ENCODE results near the gene ZNF618. TPM values are rescaled to one million over a fixed set of nuclear protein-coding genes. Genes with fewer than 3 reads are reported as not detected.

ZNF618 gene
- total RNA-seq, 4 donors from 2014 or later, result 0.68 to 2.1 (median 1.3) TPM

DNA sequence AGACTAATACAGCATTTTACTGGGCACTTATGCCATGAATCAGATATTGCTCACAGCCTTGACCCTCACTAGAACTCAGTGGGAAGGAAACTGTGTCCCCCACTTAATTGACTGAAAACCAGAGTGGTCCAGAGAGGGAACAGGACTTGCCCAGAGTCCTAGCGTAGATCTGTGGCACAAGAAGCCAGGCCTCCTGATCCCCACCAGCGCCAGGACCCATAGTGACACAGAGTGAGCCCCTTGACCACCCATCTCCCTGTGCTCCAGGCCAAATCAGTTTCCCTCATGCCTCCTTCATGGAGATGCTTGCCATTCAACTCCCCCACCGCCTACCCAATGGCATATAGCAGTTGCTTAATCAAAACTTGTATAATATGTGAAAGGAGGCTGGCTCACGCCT lies 214.7 kb downstream of the ZNF618 start:
- H3K4me3 ChIP-seq, result no peak overlapping the region
- 82 to 100% methylated on average over 2 of the region's 4 CpGs for WGBS, 2 donors
- peaks cover 0 to 28% (median 0%) of the 10 kb centered on the region in 4 donors for H3K27me3 ChIP-seq
- intact Hi-C loops (cut with DNase I), result no loop called here
- H3K36me3 ChIP-seq, result no peaks in the 10 kb centered on the region
- no peak overlapping the region for H3K27ac ChIP-seq
- no peak for TF ChIP-seq POLR2A (IDR thresholded peaks at IDR 0.05)
- TF ChIP-seq, protein P1, sequence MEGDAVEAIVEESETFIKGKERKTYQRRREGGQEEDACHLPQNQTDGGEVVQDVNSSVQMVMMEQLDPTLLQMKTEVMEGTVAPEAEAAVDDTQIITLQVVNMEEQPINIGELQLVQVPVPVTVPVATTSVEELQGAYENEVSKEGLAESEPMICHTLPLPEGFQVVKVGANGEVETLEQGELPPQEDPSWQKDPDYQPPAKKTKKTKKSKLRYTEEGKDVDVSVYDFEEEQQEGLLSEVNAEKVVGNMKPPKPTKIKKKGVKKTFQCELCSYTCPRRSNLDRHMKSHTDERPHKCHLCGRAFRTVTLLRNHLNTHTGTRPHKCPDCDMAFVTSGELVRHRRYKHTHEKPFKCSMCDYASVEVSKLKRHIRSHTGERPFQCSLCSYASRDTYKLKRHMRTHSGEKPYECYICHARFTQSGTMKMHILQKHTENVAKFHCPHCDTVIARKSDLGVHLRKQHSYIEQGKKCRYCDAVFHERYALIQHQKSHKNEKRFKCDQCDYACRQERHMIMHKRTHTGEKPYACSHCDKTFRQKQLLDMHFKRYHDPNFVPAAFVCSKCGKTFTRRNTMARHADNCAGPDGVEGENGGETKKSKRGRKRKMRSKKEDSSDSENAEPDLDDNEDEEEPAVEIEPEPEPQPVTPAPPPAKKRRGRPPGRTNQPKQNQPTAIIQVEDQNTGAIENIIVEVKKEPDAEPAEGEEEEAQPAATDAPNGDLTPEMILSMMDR (IDR thresholded peaks at IDR 0.05), result no peak
- H3K9me3 ChIP-seq, result no peaks in the 10 kb centered on the region
- no peak for DNase-seq
- H3K4me1 ChIP-seq, result no peaks in the 10 kb centered on the region

DNA sequence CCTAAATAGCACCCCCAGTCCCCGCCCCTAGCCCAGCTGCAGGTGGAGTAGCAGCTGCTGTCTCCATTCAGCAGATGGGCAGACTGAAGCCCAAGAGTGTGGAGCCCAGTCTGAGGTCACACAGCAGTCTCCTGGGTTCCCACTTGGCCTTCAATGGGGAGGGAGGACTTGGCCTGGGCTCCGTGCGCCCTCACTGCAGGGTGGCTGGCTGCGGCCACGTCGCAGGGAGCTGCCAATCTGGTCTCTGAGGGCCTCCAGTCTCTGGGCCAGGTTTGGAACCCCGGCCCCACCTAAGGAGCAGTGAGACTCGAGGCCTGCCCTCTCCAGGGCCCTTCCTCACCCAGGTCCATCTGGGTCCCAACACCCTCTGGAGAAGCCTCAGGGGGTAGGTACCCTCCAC lies 215.6 kb downstream of the ZNF618 start:
- H3K4me1 ChIP-seq, result no peaks in the 10 kb centered on the region
- intact Hi-C loops (cut with DNase I), result no loop called here
- H3K36me3 ChIP-seq, result no peaks in the 10 kb centered on the region
- no peak overlapping the region for H3K27ac ChIP-seq
- peaks cover 0 to 37% (median 0%) of the 10 kb centered on the region in 4 donors for H3K27me3 ChIP-seq
- H3K9me3 ChIP-seq, result no peaks in the 10 kb centered on the region
- 100% methylated on average over 1 of the region's 8 CpGs; no CpG with 5 or more reads in 1 of the 2 donors for WGBS, 2 donors
- H3K4me3 ChIP-seq, result no peak overlapping the region
- no peak for DNase-seq
- TF ChIP-seq, protein P1 (IDR thresholded peaks at IDR 0.05), result no peak
- no peak for TF ChIP-seq POLR2A (IDR thresholded peaks at IDR 0.05)

DNA sequence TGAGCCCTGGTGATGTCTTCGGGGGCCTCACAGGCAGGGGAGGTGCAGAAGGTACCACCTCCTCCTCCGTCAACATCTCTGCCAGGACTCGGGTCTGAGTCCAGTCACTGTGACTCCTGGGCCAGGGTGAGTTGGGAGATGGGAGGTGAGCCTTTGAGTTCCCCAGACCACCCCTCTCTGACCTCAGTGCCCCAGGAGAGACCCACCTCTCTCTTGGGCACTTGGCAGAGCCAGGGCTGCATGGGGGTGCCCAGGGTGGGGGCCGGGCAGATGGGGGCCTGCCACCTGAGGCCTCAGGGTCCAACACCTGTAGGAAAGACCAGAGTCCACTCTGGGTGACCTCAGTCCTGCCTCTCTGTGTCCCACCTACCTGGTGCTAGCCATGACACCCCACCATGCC lies 216.2 kb downstream of the ZNF618 start:
- Histone ChIP-seq H3K4me1 (peaks cover 0 to 3% (median under 1%) of the 10 kb centered on the region in 3 donors), H3K27ac (no peak overlapping the region), H3K4me3 (no peak overlapping the region), H3K27me3 (peaks cover 0 to 44% (median 0%) of the 10 kb centered on the region in 4 donors), H3K9me3 (no peaks in the 10 kb centered on the region), H3K36me3 (no peaks in the 10 kb centered on the region)
- 75 to 100% methylated on average over 2 of the region's 4 CpGs for WGBS, 2 donors
- DNase-seq, result no peak
- TF ChIP-seq, protein P1 (IDR thresholded peaks at IDR 0.05), result no peak
- no peak for TF ChIP-seq POLR2A (IDR thresholded peaks at IDR 0.05)
- intact Hi-C loops (cut with DNase I), result no loop called here

DNA sequence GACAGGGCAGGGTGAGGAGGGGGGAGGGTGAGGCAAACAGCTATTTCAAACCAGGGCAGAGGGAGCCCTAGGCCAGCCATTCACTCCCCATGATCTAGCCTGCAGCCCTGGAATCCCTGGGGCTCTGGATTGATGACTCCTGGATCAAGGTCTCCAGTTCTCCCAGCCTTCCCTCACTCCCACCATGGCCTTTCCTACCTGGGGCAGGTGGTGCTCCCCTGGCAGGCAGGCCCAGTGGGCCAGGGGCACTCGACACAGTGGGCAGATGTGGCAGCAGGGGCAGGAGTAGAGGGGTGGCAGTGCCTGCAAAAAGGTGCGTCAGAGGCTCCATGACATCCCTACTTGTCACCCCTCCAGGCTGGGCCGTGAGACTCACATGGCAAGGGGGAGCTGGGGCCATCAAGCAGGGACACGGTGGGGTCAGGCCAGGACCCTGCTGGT lies 216.9 kb downstream of the ZNF618 start:
- peaks cover 3 to 10% (median 8%) of the 10 kb centered on the region in 3 donors for H3K4me1 ChIP-seq
- intact Hi-C loops (cut with DNase I), result no loop called here
- DNase-seq, result no peak
- no peak for TF ChIP-seq POLR2A (IDR thresholded peaks at IDR 0.05)
- TF ChIP-seq, protein P1 (IDR thresholded peaks at IDR 0.05), result no peak
- H3K27ac ChIP-seq, result no peak overlapping the region
- H3K4me3 ChIP-seq, result no peak overlapping the region
- 100% methylated on average over 1 of the region's 4 CpGs; no CpG with 5 or more reads in 1 of the 2 donors for WGBS, 2 donors
- H3K36me3 ChIP-seq, result no peaks in the 10 kb centered on the region
- no peaks in the 10 kb centered on the region for H3K9me3 ChIP-seq
- H3K27me3 ChIP-seq, result peaks cover 0 to 51% (median 3%) of the 10 kb centered on the region in 4 donors

DNA sequence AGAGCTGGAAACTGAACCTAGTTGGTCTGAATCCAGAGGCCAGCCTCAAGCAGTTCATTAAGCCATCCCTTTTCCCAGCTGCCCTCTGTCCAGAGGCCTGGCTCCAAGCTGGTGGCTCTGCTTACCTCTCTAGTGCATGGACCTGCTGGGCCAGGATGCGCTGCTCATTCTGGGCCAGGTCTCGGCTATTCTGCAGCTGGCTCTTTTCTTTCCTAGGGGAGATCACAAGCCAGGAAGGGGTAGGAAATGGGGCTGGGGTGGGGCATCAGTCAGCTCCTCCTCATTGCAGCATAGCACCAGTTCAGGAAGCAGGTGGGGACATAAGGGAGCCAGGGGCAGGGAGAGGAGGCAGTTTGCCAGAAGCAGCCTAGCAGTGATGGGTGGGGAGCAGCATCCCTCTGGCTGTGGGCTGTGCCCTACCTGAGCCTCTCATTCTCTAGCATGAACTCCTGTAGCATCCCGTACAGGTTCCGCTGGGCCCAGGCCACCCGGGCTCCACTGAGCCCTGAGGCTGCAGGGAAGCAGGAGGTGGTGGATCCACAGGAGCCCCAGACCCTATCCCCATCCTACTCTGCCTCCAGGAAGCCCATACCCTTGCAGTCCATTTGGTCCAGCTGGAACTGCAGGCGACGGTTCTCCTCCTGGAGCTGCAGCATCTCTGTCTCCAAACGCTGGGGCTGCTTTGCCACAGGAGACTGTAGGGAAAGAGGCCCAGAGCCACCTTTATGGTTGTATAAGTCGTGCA lies 217.8 kb downstream of the ZNF618 start:
- Histone ChIP-seq H3K4me3 (no peak overlapping the region), H3K4me1 (peaks cover 4 to 19% (median 10%) of the 10 kb centered on the region in 3 donors), H3K36me3 (no peaks in the 10 kb centered on the region), H3K27me3 (peaks cover 0 to 57% (median 3%) of the 10 kb centered on the region in 4 donors), H3K9me3 (no peaks in the 10 kb centered on the region), H3K27ac (no peak overlapping the region)
- 81 to 93% methylated on average over 3 to 5 of the region's 9 CpGs for WGBS, 2 donors
- DNase-seq, result no peak
- intact Hi-C loops (cut with DNase I), result no loop called here
- TF ChIP-seq, protein P1 (IDR thresholded peaks at IDR 0.05), result no peak
- no peak for TF ChIP-seq POLR2A (IDR thresholded peaks at IDR 0.05)

Data from esophagus squamous epithelium (tissue), 5 donors.